Measurements from ENCODE around the gene ADAM15. TPM values are rescaled to one million over a fixed set of nuclear protein-coding genes. Genes with fewer than 3 reads are reported as not detected.

Gene ADAM15
- total RNA-seq, 4 donors from 2014 or later: 304 to 327 (median 321) TPM

DNA sequence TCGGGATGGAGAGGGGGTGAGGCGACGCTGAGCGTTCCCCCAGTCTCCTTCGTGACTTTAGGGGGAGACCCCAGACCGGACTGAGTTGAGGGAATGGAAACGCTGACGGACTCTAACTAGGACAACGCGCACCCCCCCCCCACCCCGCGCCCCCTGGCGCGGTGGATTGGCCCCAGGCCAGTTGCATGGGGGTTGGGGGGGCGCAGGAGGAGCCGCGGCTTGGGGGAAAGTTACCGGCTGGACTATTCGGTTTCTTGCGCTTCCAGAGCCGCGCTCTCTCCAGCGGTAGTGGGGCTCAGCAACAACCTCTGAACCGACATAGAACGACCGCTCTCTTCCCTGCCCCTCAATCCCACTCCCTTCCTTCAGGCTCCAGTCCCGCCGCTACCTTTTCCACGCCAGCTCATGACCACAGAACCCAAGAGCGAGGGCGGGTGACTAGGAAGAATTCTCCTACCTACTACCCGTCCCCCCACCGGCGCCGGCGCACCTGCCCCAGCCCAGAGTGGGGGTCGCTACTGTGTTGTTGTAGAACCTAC is 47.8 kb upstream of the ADAM15 start:
- 0% methylated on average over 21 of the region's 37 CpGs for WGBS
- Histone ChIP-seq H3K27ac (peak overlapping the region; percentile 96), H3K4me3 (peak overlapping the region; percentile 97), H3K4me1 (peaks cover 71% of the 10 kb centered on the region), H3K9me3 (no peaks in the 10 kb centered on the region), H3K36me3 (no peaks in the 10 kb centered on the region), H3K27me3 (no peaks in the 10 kb centered on the region)
- no peak for TF ChIP-seq EP300 (IDR thresholded peaks at IDR 0.05)
- TF ChIP-seq, protein P1, sequence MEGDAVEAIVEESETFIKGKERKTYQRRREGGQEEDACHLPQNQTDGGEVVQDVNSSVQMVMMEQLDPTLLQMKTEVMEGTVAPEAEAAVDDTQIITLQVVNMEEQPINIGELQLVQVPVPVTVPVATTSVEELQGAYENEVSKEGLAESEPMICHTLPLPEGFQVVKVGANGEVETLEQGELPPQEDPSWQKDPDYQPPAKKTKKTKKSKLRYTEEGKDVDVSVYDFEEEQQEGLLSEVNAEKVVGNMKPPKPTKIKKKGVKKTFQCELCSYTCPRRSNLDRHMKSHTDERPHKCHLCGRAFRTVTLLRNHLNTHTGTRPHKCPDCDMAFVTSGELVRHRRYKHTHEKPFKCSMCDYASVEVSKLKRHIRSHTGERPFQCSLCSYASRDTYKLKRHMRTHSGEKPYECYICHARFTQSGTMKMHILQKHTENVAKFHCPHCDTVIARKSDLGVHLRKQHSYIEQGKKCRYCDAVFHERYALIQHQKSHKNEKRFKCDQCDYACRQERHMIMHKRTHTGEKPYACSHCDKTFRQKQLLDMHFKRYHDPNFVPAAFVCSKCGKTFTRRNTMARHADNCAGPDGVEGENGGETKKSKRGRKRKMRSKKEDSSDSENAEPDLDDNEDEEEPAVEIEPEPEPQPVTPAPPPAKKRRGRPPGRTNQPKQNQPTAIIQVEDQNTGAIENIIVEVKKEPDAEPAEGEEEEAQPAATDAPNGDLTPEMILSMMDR (IDR thresholded peaks at IDR 0.05): no peak
- TF ChIP-seq POLR2AphosphoS5 (IDR thresholded peaks at IDR 0.05): no peak
- no peak for TF ChIP-seq POLR2A (IDR thresholded peaks at IDR 0.05)
- no peak for DNase-seq (ENCODE audit: low spot score in 2 of 2)

DNA sequence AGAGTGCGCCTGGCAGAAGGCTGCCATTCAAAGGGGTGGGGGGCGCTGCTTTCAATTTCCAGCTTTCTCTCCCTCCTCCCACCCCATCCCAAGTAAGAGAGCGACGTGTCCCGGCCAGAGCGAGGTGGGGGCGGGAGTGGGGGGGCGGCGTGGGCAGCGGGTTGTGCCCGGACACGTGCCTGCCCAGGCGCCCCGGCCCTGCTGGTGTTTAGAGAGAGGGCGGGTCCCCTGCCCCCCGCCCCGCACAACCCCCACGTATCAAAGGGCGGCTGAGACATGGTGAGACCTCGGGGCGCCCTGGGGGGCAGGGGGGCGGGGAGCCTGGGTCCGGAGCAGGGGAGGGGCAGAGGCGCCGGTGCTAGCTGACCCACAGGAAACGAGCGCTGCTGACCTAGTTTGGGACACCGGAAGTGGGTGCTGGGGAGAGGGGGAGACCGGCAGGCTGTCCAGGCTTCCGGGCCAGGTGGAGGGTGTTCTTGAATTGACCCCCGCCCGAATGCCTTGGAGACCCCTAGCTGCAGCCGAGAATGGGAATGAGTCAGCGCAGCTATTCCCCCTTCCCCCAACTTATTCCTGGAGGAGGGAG is 47.3 kb upstream of the ADAM15 start:
- 1% methylated on average over 10 of the region's 34 CpGs for WGBS
- Histone ChIP-seq H3K27ac (peak overlapping the region; percentile 96), H3K27me3 (no peaks in the 10 kb centered on the region), H3K4me1 (peaks cover 71% of the 10 kb centered on the region), H3K36me3 (no peaks in the 10 kb centered on the region), H3K4me3 (peak overlapping the region; percentile 97), H3K9me3 (no peaks in the 10 kb centered on the region)
- no peak for DNase-seq (ENCODE audit: low spot score in 2 of 2)
- TF ChIP-seq POLR2AphosphoS5 (IDR thresholded peaks at IDR 0.05) (no peak), EP300 (IDR thresholded peaks at IDR 0.05) (no peak), POLR2A (IDR thresholded peaks at IDR 0.05) (no peak)
- TF ChIP-seq, protein P1 (IDR thresholded peaks at IDR 0.05): no peak

DNA sequence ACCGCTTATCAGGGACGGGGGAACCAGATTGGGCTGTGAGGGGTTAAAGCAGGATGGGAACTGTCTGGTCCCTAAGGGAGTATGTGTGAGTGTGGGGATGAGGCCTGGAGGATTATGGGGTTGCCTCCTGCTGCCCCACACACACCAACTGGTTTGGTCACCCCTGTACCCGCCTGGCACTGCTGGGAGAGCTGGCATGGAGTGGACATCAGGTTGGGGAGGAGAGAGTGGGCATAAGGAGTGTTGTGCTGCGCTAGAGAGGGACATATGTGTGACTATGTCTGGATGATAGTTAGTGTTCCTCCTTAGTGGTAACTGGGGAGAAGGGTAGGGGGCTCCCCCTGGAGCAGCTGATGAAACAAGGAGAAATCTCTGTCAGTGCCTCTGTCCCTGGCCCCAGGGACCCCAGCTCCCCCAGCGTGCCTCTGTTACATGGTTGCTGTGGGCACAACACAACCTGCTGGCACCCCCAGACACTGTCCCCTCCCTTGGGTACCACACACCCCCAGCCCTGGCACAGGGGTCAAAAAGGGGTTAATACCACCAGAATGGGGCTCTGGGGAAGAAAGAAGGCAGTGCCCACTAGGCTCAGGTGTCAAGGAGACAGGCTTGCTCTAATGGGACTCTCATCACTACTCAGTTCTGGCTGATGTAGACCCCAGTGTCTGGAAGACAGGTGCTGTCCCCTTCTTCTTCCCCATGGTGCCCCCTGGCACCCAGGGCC is 46.6 kb upstream of the ADAM15 start:
- DNase-seq (ENCODE audit: low spot score in 2 of 2): no peak
- H3K27ac ChIP-seq: peak overlapping the region; percentile 96
- H3K9me3 ChIP-seq: no peaks in the 10 kb centered on the region
- peak overlapping the region; percentile 97 for H3K4me3 ChIP-seq
- H3K36me3 ChIP-seq: no peaks in the 10 kb centered on the region
- TF ChIP-seq, protein P1 (IDR thresholded peaks at IDR 0.05): no peak
- TF ChIP-seq EP300 (IDR thresholded peaks at IDR 0.05) (no peak), POLR2AphosphoS5 (IDR thresholded peaks at IDR 0.05) (no peak), POLR2A (IDR thresholded peaks at IDR 0.05) (no peak)
- H3K4me1 ChIP-seq: peaks cover 66% of the 10 kb centered on the region
- WGBS: 8% methylated on average over 5 of the region's 5 CpGs
- H3K27me3 ChIP-seq: no peaks in the 10 kb centered on the region

DNA sequence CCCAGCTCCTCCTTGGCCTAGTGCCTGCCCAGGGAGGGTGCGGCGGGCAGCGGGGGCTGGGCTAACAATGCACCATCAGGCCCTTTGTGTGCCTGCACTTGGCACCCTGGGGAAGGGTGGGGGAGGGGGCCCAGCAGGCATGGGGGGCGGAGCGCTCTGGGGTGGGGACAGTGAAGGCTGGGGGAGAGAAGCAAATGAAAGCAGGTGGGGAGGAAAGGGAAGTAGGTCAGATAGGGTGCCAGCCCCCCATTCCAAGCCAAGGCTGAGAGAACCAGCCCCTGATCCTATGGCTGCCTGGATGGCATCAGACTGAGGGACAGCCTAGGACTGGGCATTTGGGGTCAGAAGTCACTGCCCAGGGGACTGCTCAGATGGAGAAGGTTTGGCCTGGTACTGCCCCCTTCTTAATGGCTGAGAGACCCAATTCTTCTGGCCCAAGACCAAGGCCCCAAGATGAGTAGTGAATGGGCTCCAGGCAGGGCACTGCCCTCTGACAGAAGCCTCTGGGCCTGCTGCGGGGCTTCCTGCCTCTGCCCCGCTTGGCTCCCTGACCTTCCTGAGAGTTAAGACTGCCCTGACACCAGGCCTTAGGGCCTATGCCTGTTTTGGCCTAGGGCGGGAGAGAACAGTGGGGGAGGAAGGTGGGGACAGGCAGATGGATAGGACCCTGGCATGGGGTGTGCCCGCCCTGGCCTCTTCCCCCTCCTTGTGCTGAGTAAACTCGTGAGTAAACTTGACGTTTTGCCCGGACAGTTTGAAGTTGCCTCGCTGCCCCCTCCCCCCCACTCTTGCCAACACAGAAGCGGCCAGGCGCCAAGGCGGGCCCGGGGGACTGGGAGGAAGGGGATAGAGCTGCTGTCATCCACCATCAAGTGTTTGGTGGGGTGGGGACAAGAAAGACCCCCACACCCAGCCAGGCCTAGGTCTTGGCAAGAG is 45.8 kb upstream of the ADAM15 start:
- peaks cover 64% of the 10 kb centered on the region for H3K4me1 ChIP-seq
- H3K27ac ChIP-seq: peak overlapping the region; percentile 96
- TF ChIP-seq, protein P1 (IDR thresholded peaks at IDR 0.05): no peak
- TF ChIP-seq POLR2A (IDR thresholded peaks at IDR 0.05) (no peak), EP300 (IDR thresholded peaks at IDR 0.05) (no peak), POLR2AphosphoS5 (IDR thresholded peaks at IDR 0.05) (no peak)
- H3K27me3 ChIP-seq: no peaks in the 10 kb centered on the region
- DNase-seq (ENCODE audit: low spot score in 2 of 2): no peak
- peak overlapping the region; percentile 97 for H3K4me3 ChIP-seq
- no peaks in the 10 kb centered on the region for H3K36me3 ChIP-seq
- H3K9me3 ChIP-seq: no peaks in the 10 kb centered on the region
- 20% methylated on average over 12 of the region's 17 CpGs for WGBS

Data from suprapubic skin (tissue), 4 donors.